Gastroesophageal sphincter (tissue), 4 donors: ENCODE results near the gene CAPZB. TPM values are rescaled to one million over a fixed set of nuclear protein-coding genes. Genes with fewer than 3 reads are reported as not detected.
A peak's percentile ranks its signal among the peaks of the same experiment; 100 is the strongest.

Experiments used
- ATAC-seq: fragments of 150-250 bp; one replicate; pipeline ENCODE4 v1.9.1; 2016; ENCODE audit warnings: mild to moderate bottlenecking, moderate library complexity
- H3K27ac ChIP-seq, 4 donors: fragments of 200-600 bp; sonication (generic) in 3 of 4; 1 replicate in 3 of 4; 2 replicates in 1 of 4; pipeline ENCODE4 v1.5.1; 2016 to 2019
- H3K27me3 ChIP-seq: fragments of 200-600 bp; sonication (generic); one replicate; pipeline ENCODE4 v1.5.1; 2019
- H3K36me3 ChIP-seq, 2 donors: fragments of 200-600 bp; sonication (generic); one replicate each; pipeline ENCODE4 v1.5.1; 2019; ENCODE audit warnings: control low read depth in 1 of 2
- H3K4me1 ChIP-seq, 3 donors: fragments of 200-600 bp; sonication (generic); 1 replicate in 2 of 3; 2 replicates in 1 of 3; pipeline ENCODE4 v1.5.1; 2016 to 2019; ENCODE audit warnings: control low read depth in 2 of 3
- H3K4me3 ChIP-seq, 2 donors: fragments of 200-600 bp; sonication (generic); one replicate each; pipeline ENCODE4 v1.5.1; 2019; ENCODE audit warnings: mild to moderate bottlenecking in 1 of 2, moderate library complexity in 1 of 2
- H3K9me3 ChIP-seq, 3 donors: fragments of 200-600 bp; sonication (generic); one replicate each; pipeline ENCODE4 v1.5.1; 2017 to 2019; ENCODE audit warnings: control low read depth in 2 of 3
- CTCF ChIP-seq, 4 experiments: fragments of 200-600 bp in 2 of 4; fragments of 450-650 bp in 2 of 4; sonication (generic) in 1 of 4; IDR thresholded peaks; one replicate each; pipeline ENCODE4 v1.5.1; 2017 to 2019; ENCODE audit warnings: antibody characterized with exemption in 4 of 4, mild to moderate bottlenecking in 2 of 4, moderate library complexity in 2 of 4
- EP300 ChIP-seq: sonication (generic); formaldehyde crosslinking; IDR thresholded peaks from one replicate; pipeline ENCODE4 v1.6.1; 2017; ENCODE audit warnings: antibody characterized with exemption, mild to moderate bottlenecking
- POLR2A ChIP-seq, 2 donors: fragments of 450-650 bp; IDR thresholded peaks; one replicate each; pipeline ENCODE4 v1.6.1; 2017; ENCODE audit warnings: antibody characterized with exemption in 2 of 2, mild to moderate bottlenecking in 2 of 2, moderate library complexity in 1 of 2
- POLR2AphosphoS5 ChIP-seq: sonication (generic); formaldehyde crosslinking; IDR thresholded peaks from one replicate; pipeline ENCODE4 v1.6.1; 2017; ENCODE audit warnings: antibody characterized with exemption
- WGBS, 2 donors: methylation state at CpG; one replicate each; pipeline ENCODE4 v1.1.5; 2018; ENCODE audit warnings: low coverage in 1 of 2; 5-methylcytosine and 5-hydroxymethylcytosine counted together
- total RNA-seq, 4 donors: library from RNA; depleted of rRNA; stranded (reverse); fragments of >200 nt; gene quantifications; one replicate each; pipeline ENCODE4 v1.1.0, GENCODE V29; 2016

Gene CAPZB
- total RNA-seq, 4 donors from 2014 or later, result 160 to 288 (median 184) TPM

DNA sequence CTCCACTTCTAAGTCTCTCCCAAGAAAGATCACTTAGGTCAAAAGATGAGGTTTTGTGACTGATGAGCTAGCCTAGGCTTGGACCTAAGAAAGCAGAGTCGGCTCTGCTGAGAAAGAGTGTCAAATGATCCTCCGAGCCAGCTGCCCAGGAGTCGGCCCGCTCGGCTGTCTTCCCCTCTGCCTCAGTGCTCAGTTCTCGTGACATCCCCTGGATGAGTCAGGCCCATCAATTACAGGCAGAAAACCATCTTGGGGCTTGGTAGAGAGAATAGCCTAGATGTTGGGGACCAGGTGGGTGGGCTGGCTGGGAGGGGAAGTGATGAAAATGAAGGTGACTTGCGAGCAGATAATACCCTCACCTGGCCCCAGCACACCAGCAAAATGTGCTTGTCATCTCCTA is 112.7 kb downstream of the CAPZB start:
- H3K4me3 ChIP-seq, result no peak overlapping the region
- WGBS, 2 donors, result no CpG with 5 or more reads among the region's 7 CpGs
- H3K27me3 ChIP-seq, result no peaks in the 10 kb centered on the region
- ATAC-seq, result peak; percentile 52
- peaks cover 0 to 62% of the 10 kb centered on the region in 2 donors for H3K36me3 ChIP-seq
- peaks cover 0 to 65% (median 14%) of the 10 kb centered on the region in 3 donors for H3K4me1 ChIP-seq
- TF ChIP-seq POLR2A (IDR thresholded peaks at IDR 0.05) (no peak), EP300 (no peak), POLR2AphosphoS5 (no peak), CTCF (IDR thresholded peaks at IDR 0.05) (no peak)
- H3K9me3 ChIP-seq, result no peaks in the 10 kb centered on the region
- peak overlapping the region in 3 of 4 donors; percentile 49 to 69 (median 59) for H3K27ac ChIP-seq

DNA sequence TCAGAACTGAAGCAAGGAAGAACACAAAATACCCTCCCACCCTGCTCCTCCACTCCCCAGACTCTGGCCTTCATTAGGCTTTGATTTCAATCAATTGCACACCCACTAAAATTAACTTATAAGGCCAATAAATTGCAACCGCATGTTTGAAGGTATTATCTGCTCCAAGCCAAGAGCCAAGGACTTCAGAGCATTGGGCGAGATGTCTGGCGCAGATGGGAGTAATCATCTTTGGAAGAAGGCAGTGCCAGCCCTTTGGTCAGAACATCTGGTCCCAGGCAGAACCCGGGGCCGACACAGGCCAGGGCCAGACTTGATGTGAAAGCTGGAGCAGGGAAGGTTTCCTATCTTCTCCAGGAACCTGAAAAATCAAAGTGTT is 113.2 kb downstream of the CAPZB start:
- peak overlapping the region in 3 of 4 donors; percentile 49 to 69 (median 59) for H3K27ac ChIP-seq
- no peaks in the 10 kb centered on the region for H3K27me3 ChIP-seq
- H3K4me1 ChIP-seq, result peaks cover 0 to 69% (median 14%) of the 10 kb centered on the region in 3 donors
- peaks cover 0 to 58% of the 10 kb centered on the region in 2 donors for H3K36me3 ChIP-seq
- no peaks in the 10 kb centered on the region for H3K9me3 ChIP-seq
- no peak overlapping the region for H3K4me3 ChIP-seq
- TF ChIP-seq CTCF (IDR thresholded peaks at IDR 0.05) (no peak), POLR2AphosphoS5 (no peak), EP300 (no peak), POLR2A (IDR thresholded peaks at IDR 0.05) (no peak)
- ATAC-seq, result no peak
- no CpG with 5 or more reads among the region's 5 CpGs for WGBS, 2 donors

DNA sequence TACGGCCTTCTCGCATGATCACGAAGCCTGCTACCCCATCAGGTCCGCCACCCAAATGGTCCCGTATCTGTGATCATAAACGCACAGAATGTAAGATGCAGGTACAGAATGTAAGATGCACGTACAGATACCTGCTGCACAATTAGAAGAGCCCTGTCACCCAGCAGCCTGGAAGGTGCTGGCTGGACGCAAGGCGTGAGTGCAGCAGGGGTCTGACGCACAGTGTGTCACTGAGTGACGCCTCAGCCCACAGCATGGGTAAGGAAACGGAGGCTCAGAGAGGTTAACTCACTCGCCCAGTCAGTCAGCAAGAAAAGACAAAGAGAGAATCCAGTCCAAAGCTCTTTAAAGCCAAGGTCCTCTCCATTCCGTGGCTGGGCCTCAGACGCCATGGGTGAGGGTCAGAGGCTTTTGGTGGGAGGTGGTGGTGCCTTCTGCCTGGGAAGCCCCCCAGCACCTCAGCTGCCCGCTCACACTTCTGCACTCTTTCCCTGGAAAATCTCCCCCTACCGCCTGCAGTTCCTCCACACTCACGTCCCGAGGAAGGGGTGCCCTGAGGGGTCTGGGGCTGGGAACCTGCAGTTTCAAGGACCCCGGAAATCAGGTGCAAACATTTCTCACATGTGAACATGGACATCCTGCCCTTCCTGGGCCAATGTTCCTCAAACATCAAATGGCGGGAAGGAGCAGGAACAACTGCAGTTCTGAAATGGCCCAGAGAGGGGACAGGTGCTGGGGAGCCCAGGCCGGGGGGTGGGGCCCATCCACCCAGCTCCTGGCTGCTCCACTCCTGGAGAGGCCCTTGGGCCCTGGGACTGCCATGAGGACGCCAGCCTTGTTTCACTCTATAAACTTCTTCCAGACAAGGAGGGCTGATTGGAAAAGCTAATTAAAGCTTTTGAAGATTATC is 113.9 kb downstream of the CAPZB start:
- Histone ChIP-seq H3K27me3 (no peaks in the 10 kb centered on the region), H3K9me3 (no peaks in the 10 kb centered on the region), H3K36me3 (peaks cover 0 to 51% of the 10 kb centered on the region in 2 donors), H3K4me1 (peaks cover 0 to 76% (median 17%) of the 10 kb centered on the region in 3 donors), H3K4me3 (no peak overlapping the region), H3K27ac (peak overlapping the region in 1 of 4 donors; percentile 69)
- ATAC-seq, result no peak
- 67 to 83% methylated on average over 1 to 12 of the region's 23 CpGs for WGBS, 2 donors
- TF ChIP-seq EP300, result no peak
- no peak for TF ChIP-seq POLR2AphosphoS5
- no peak for TF ChIP-seq POLR2A (IDR thresholded peaks at IDR 0.05)
- TF ChIP-seq CTCF (IDR thresholded peaks at IDR 0.05), result no peak

- TF ChIP-seq CTCF (IDR thresholded peaks at IDR 0.05), result no peak
- TF ChIP-seq POLR2AphosphoS5, result no peak
- no peak for TF ChIP-seq POLR2A (IDR thresholded peaks at IDR 0.05)
- no peak for TF ChIP-seq EP300
- peaks cover 0 to 85% (median 17%) of the 10 kb centered on the region in 3 donors for H3K4me1 ChIP-seq
- H3K4me3 ChIP-seq, result no peak overlapping the region
- ATAC-seq, result no peak
- 64 to 80% methylated on average over 2 to 3 of the region's 13 CpGs for WGBS, 2 donors
- H3K9me3 ChIP-seq, result no peaks in the 10 kb centered on the region
- H3K27me3 ChIP-seq, result no peaks in the 10 kb centered on the region
- peak overlapping the region in 3 of 4 donors; percentile 26 to 50 (median 38) for H3K27ac ChIP-seq
- peaks cover 0 to 43% of the 10 kb centered on the region in 2 donors for H3K36me3 ChIP-seq
Measured at GRCh38 chr1:19370453-19371170, 114.7 kb downstream of the CAPZB start.
